WERI-Rb-1 (cell line): ENCODE results near the gene TMEM192.
"Not testable (repeated sequence)": the region's sequence is repeated elsewhere in the genome, so short reads cannot be mapped to it uniquely, and the experiment has no call there.

Experiments
- DNase-seq: peaks from one replicate; pipeline ENCODE4 v3.0.0-alpha.2; 2020
- H3K27ac ChIP-seq: fragments of 250-450 bp; sonication (Bioruptor Pico); 2 replicates; pipeline ENCODE4 v1.5.1; 2020; ENCODE audit warnings: mild to moderate bottlenecking, moderate library complexity
- H3K27me3 ChIP-seq: fragments of 250-450 bp; sonication (Bioruptor Pico); 2 replicates; pipeline ENCODE4 v1.5.1; 2021; ENCODE audit warnings: mild to moderate bottlenecking, low read depth, moderate library complexity; ENCODE audit not compliant: insufficient read depth, severe bottlenecking
- H3K36me3 ChIP-seq: fragments of 250-450 bp; sonication (Bioruptor Pico); 2 replicates; pipeline ENCODE4 v1.5.1; 2020; ENCODE audit warnings: mild to moderate bottlenecking, moderate library complexity
- H3K4me3 ChIP-seq: 2 replicates; pipeline ENCODE4 v1.5.1; 2011; ENCODE audit warnings: low read depth, mild to moderate bottlenecking, control low read depth, low read length
- H3K9me3 ChIP-seq: fragments of 250-450 bp; sonication (Bioruptor Pico); 2 replicates; pipeline ENCODE4 v1.5.1; 2021; ENCODE audit warnings: mild to moderate bottlenecking, moderate library complexity; ENCODE audit not compliant: severe bottlenecking
- CTCF ChIP-seq: IDR thresholded peaks from 2 replicates; pipeline ENCODE4 v1.5.1; 2011; ENCODE audit warnings: low read depth, mild to moderate bottlenecking, control low read depth, inconsistent platforms, low read length

The TMEM192 gene

GRCh38 chr4:165048170-165048569, 64.5 kb downstream of the TMEM192 start:
- Histone ChIP-seq H3K36me3 (no peaks in the 10 kb centered on the region), H3K27me3 (no peaks in the 10 kb centered on the region), H3K27ac (no peak overlapping the region), H3K4me3 (no peak overlapping the region), H3K9me3 (no peaks in the 10 kb centered on the region)
- TF ChIP-seq CTCF: no peak
- no peak for DNase-seq

- H3K27me3 ChIP-seq: no peaks in the 10 kb centered on the region
- no peak for DNase-seq
These were observed 81.0 kb downstream of the TMEM192 start, which contains the start of gene TRIM60 for GRCh38 chr4:165031436-165032211. Gene TRIM60 (plus strand): TSS chr4:165031999. CDS start chr4:165040073, 8,074 bp downstream.

GRCh38 chr4:165027762-165028402, 84.8 kb downstream of the TMEM192 start:
- TF ChIP-seq CTCF: no peak
- H3K27ac ChIP-seq: no peak overlapping the region
- DNase-seq: no peak
- H3K36me3 ChIP-seq: no peaks in the 10 kb centered on the region
- H3K4me3 ChIP-seq: no peak overlapping the region
- H3K27me3 ChIP-seq: no peaks in the 10 kb centered on the region
- peaks cover 14% of the 10 kb centered on the region for H3K9me3 ChIP-seq

More at GRCh38 chr4:165031436-165032211, 81.0 kb downstream of the TMEM192 start, which contains the start of gene TRIM60:
- no peaks in the 10 kb centered on the region for H3K36me3 ChIP-seq
- H3K27ac ChIP-seq: no peak within 1 kb of the TSS
- no peak within 1 kb of the TSS for H3K4me3 ChIP-seq
- no peak for TF ChIP-seq CTCF
- H3K9me3 ChIP-seq: peaks cover 14% of the 10 kb centered on the region

GRCh38 chr4:165025782-165026181, 86.9 kb downstream of the TMEM192 start:
- not testable (repeated sequence) for H3K27ac ChIP-seq, DNase-seq, H3K4me3 ChIP-seq, H3K9me3 ChIP-seq, H3K36me3 ChIP-seq, H3K27me3 ChIP-seq
